GM18868 (cell line): ENCODE measurements around the gene NEMP2.

Experiments
- ATAC-seq: cut with Tn5 transposase; IDR thresholded peaks from one replicate; pipeline ENCODE4 v1.9.1; 2021; ENCODE audit warnings: mild to moderate bottlenecking, moderate library complexity; ENCODE audit not compliant: unreplicated experiment

The NEMP2 gene

DNA sequence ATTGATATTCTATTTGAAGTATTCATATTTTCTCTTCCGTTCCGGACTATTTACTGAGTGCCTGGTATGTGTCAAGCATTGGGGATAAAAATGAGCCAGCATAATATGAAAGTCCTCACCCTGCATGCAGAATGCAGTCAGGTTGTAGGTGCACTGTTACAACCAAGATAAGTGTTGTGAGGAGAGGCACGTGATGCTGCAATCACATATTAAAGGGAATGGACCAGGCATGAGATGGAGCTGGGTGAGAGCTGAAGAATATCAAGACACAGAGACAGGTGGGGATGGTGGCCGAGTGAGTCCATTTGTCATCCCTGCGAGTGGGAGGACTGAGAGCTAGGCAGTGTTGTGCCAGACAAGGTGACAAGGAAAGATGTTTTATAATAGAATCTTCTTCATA is 74.0 kb downstream of the NEMP2 start:
- no peak for ATAC-seq

DNA sequence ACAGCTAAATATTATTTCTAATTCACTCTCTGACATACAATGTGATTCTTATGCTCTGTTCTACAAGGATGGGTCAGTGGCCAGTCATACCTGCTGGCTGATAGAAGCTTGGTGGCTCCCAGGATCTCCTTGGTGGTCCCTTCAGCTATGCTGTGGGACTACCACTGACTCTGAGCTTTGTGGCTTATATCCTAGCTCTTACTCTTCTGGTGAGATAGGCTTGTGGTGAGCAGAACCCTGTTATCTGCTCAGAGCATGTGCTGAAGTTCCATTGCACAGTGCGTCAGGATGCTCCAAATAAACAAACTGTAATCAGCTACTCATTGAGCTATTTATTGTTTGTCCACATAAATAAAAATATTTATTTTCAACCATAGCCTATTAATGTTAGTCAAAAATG is 74.6 kb downstream of the NEMP2 start:
- ATAC-seq = no peak

DNA sequence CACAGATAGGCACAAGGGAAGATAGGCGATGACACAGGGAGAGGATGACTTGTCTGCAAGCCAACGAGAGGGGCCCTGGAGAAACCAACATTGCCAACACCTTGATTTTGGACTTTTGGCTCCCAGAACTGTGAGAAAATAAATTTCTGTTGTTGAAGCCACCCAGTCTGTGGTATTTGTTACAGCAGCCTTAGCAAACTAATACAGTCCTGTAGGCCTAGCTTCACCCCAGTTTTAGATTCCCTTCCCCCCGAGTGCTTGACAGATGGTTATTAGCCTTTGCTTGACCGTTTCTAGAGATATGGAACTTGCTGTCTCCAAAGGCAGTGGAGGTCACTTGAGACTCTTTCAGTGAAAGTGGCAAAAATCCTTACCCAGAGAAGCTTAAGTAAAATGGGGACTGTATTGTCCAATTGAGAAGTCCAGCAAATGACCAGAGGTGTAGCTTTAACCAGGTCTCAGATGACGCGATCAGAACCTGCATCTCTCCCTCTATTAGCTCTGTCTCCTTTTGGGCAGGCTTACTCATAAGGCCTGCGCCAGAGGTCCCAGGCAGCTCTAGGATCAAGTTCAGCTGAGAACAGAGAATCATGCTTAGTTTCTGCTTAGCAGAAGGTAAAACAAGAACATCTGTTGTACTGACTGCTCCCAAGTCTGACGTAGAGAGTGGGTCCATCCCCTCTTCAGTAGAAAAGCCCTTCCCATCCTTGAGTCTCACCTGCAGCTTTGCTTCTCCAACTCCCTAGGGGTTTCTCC is 76.0 kb downstream of the NEMP2 start:
- no peak for ATAC-seq

- ATAC-seq = no peak
These were observed 77.3 kb downstream of the NEMP2 start for GRCh38 chr2:190457256-190457655.

- no peak for ATAC-seq
These were observed 77.7 kb downstream of the NEMP2 start for GRCh38 chr2:190456833-190457232.

DNA sequence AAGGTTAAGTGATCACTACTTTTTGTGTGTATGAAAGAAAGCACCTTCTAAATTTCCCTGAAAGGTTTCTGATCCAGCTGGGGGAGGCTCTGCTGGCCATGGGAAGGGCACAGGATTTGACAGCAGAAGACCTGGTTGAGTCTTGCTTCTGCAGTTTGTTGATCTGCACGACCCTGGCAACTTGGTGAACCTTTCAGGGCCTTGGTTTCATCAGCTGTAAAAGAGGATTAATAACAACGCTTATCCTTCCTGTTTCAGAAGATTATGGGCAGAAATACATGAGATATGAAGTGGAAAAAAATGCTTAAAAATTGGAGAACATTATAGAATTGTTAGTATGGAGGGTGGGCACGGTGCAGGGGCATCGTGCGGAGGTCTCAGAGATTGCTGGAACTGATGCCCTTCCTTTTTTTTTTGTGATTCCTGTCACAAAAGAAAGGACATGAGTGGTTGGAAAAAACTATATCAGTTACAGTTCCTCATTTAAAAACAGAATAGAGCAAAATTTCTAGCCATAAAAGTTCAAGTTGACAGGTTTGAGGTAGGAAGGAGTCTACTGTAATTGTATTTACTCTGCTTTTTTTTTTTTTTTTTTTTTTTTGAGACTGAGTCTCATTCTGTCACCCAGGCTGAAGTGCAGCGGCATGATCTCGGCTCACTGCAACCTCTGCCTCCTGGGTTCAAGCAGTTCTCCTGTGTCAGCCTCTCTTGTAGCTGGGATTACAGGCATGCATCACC is 79.0 kb downstream of the NEMP2 start:
- ATAC-seq = no peak

GRCh38 chr2:190454795-190455194 is 79.7 kb downstream of the NEMP2 start:
- no peak for ATAC-seq
